Spleen (tissue), 7 donors: ENCODE data around the gene ACACA.

Experiments
- POLR2A ChIP-seq, 3 donors: fragments of 450-650 bp; IDR thresholded peaks; one replicate each; pipeline ENCODE4 v1.5.1; 2017; ENCODE audit warnings: antibody characterized with exemption in 3 of 3, mild to moderate bottlenecking in 1 of 3
- POLR2AphosphoS5 ChIP-seq, 3 donors: sonication (generic); formaldehyde crosslinking; IDR thresholded peaks; one replicate each; pipeline ENCODE4 v1.5.1; 2017; ENCODE audit warnings: antibody characterized with exemption in 3 of 3
- TF ChIP-seq, protein P1 (sequence below), 11 experiments: fragments of 200-600 bp in 7 of 11; fragments of 450-650 bp in 4 of 11; sonication (generic) in 4 of 11; IDR thresholded peaks in 8 of 11; conservative IDR thresholded peaks in 3 of 11; 1 replicate in 7 of 11; 2 replicates in 4 of 11; pipeline versions ENCODE4 v1.4.0 to v1.8.0; 2016 to 2021; ENCODE audit warnings: antibody characterized with exemption in 11 of 11, inconsistent platforms in 4 of 11, mild to moderate bottlenecking in 1 of 11
- donor health status: DM: no; HTN: no; CAD: no; lungs with moderate emphysema.
- donor health status: DM: no; HTN: no; CAD: no.
- donor health status: DM: no; HTN: no; CAD: no.

DNA sequence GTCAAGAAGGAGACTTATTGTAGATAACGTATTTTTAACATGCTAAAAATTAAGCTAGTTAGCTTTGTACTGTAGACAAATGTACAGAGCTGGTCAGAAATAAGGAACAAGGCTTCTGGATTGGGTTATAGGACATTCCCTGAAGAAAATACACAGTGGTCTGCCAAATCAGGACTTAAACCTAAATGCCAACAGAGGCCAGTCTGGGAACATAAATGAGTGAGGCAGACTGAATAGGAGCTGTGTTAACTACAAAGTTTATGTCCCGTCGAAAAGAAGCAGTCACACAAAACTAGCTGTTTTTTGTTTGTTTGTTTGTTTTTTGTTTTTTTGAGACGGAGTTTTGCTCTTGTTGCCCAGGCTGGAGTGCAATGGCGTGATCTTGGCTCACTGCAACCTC, 151.2 kb downstream of the ACACA start:
- TF ChIP-seq, protein P1, sequence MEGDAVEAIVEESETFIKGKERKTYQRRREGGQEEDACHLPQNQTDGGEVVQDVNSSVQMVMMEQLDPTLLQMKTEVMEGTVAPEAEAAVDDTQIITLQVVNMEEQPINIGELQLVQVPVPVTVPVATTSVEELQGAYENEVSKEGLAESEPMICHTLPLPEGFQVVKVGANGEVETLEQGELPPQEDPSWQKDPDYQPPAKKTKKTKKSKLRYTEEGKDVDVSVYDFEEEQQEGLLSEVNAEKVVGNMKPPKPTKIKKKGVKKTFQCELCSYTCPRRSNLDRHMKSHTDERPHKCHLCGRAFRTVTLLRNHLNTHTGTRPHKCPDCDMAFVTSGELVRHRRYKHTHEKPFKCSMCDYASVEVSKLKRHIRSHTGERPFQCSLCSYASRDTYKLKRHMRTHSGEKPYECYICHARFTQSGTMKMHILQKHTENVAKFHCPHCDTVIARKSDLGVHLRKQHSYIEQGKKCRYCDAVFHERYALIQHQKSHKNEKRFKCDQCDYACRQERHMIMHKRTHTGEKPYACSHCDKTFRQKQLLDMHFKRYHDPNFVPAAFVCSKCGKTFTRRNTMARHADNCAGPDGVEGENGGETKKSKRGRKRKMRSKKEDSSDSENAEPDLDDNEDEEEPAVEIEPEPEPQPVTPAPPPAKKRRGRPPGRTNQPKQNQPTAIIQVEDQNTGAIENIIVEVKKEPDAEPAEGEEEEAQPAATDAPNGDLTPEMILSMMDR (IDR thresholded peaks at IDR 0.05 in 8 of 11, conservative IDR thresholded peaks at IDR 0.05 in 3 of 11): no peak
- no peak for TF ChIP-seq POLR2A (IDR thresholded peaks at IDR 0.05)
- TF ChIP-seq POLR2AphosphoS5 (IDR thresholded peaks at IDR 0.05): no peak
